Activated CD4-positive, alpha-beta T cell treated with anti-CD3 and anti-CD28 coated beads for 48 hours (primary cell): Measurements from ENCODE around the gene GDF7.

Source experiments
- DNase-seq: peaks from one replicate; pipeline ENCODE4 v3.0.0-alpha.2; 2020

Gene GDF7

DNA sequence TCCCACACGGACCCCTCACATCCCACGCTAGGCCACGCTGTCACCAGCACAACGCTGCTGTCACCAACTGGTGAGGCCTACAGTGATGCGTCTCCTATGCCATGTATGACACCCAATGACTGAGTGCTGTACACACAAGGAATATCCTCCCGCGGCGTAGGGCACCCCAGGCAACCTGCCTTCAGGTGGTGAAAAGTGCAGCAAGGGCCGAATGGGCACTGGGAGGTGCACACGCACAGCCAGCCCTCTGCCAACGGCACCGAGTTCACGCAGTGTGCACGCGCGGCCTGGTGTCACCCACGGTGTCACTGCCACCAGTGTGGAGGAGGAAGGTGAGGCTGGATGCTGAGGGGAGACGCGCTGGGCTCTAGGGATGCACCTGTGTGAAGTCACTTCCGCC lies 20.5 kb upstream of the GDF7 start:
- no peak for DNase-seq

- DNase-seq, result no peak
Observed at GRCh38 chr2:20647211-20647610, 19.7 kb upstream of the GDF7 start.

- no peak for DNase-seq
Observed at GRCh38 chr2:20647738-20648137, 19.2 kb upstream of the GDF7 start.

- no peak for DNase-seq
Observed at GRCh38 chr2:20648206-20648605, 18.7 kb upstream of the GDF7 start.

- no peak for DNase-seq
Observed at GRCh38 chr2:20648831-20649230, 18.1 kb upstream of the GDF7 start.

- no peak for DNase-seq
Observed at GRCh38 chr2:20649576-20649975, 17.4 kb upstream of the GDF7 start.

DNA sequence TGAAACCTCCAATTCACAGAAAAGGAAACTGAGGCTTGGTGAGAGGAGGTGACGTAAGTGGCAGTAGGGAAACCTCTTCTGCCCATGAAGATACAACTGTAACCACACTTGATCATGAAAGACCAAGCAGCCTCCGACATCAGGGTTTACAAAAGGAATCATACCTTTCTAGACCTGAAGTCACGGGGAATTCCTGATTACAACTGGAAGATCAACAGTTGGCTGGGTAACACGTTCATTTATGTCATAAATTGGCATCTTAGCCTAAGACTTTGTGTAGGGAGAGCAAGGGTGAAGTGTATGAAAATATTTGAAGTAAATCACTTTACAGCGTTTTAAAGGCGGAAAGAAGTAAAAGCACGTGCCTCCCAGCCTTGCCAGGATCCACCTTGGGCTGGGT lies 17.0 kb upstream of the GDF7 start:
- DNase-seq, result no peak

DNA sequence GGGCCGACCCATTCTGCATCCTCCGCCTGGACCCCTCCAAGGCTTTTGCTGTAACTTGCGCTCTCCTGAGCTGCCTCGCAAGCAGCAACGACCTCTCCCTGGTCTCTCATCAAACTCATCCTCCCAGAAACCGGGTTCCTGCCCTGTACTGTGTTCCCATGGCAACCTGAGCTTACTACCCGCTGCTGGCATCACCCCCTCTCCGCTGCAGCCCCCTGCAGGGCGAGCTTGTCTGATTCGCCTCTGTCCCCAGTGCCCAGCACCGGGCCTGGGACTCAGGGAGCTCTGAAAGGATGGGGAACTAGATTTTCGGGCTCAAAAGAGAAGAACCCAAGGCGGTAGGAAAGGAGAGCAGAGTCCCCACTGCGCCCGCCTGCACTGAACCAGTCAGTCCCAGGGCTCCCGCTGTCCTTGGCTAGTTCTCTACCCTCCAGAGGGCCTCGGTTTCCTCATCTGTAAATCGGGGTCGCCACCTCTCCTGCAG lies 16.5 kb upstream of the GDF7 start:
- peak; percentile 20 for DNase-seq

- DNase-seq, result peak; percentile 87
Observed at GRCh38 chr2:20650877-20651730, 15.8 kb upstream of the GDF7 start, which contains the start of gene HS1BP3. TSS of gene HS1BP3 (minus strand) at chr2:20651098. CDS start at chr2:20651063, 35 bp downstream.

DNA sequence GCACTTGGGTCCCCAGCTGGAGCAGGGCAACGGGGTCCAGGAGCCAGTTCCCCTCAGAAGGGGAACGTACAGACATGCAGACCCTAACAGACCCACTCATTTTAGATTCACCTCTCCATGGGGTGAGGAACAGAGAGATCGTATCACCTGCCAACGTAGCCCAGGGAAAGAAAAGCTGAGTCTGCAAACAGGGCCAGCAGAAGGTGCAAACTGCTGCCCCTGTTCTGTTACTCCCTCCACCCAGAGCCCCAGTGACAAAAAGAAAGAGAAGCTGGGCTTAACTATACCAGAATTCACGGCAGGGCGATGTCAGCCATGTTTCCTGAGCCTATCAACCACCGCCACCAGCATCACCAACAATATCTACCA lies 15.2 kb upstream of the GDF7 start:
- no peak for DNase-seq

GRCh38 chr2:20652141-20652540 lies 14.8 kb upstream of the GDF7 start:
- no peak for DNase-seq

DNA sequence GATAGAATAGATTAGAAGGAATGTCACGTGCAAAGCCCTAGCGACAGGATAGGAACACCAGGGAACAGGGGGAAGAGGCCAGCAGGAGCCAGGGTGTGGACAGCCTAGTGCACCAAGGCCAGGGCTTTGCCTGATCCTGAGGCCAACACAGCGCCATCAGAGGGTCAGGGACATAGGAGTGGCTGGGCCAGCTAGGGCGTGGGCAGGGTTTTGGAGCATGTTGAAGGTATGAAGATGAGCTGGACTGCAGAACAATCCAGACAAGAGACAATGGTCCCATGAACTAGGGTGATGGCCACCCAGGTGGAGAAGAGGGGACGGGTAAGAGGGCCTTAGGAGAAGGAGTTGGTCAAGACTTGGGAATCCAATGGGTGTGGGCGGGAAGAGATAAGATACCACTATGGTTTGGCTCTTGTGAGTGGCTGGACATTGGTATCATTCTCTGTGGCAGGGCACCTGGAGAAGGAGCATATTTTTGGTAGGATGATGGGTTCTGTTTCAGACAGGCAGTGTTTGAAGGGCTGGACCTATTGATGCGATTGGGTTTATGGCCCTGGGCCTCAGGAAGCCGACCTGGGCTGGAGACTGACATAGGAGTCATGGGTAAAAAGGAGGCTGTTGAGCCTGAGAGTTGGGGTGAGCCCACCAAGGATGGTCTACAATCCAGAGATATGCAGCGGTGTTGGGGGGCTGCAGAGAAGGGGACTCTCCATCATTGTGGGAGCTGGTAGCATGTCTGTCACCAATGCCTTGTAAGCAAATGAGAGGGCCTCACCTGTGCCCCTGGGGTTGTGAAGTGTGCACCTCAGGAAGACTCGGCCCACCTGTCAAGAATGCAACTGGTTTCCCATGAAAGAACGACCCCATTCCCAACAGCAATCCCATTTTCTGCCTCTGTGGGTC lies 14.0 kb upstream of the GDF7 start:
- DNase-seq, result no peak

DNA sequence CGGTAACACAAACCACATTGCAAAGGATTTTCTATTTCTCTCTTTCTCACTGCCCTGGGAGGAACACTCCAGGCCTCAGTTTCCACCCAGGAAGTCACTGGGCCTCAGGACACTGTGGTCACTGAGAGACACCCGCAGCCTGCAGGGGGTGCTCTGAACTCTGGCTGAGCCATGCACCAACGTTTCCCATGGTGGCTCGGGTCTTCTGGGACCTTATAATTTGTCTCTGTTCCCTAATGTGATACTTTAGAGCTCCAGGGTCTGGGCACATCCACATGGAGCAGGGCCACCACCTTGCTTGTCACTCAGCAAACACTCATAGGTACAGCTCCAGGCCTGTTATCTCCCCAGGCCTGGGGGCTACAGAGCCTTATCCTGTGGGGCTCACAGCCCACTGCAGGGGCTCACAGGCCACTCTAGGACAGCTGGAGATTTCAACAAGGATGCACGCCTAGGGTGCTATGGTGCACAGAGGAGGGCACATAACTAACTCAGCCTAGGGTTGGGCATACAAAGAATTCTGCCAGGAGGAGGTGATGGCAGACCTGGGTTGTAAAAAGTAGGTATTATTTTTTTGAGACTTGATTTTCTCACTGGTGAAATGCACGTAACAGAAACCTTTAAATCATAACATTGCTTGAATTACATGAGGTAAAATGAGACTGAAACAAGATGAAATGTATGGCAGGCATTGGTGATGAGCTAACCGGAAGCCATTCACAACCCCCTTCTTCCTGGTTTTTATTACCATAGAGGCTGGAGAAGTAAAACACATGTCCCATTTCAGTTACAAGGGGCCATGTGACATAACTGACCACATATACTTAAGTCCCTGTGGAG lies 13.0 kb upstream of the GDF7 start:
- DNase-seq, result no peak

DNA sequence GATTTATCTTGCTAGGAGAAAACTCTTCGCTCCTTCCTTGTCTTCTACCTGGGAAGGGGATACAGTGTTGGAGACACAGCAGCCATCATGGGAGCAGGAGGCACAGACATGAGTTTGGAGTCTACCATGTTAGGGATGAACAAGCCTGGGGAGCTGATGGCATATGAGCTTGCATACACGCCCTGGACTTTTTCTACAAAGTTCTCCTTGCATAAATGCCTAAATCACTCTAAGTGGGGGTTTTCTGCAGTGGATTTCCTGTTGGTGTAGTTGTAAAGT lies 12.5 kb upstream of the GDF7 start:
- no peak for DNase-seq

GRCh38 chr2:20656561-20656960 lies 10.4 kb upstream of the GDF7 start:
- no peak for DNase-seq

GRCh38 chr2:20657522-20658235 lies 9.3 kb upstream of the GDF7 start:
- no peak for DNase-seq

- DNase-seq, result no peak
Observed at GRCh38 chr2:20660506-20661420, 6.2 kb upstream of the GDF7 start.

GRCh38 chr2:20661421-20662307 lies 5.3 kb upstream of the GDF7 start:
- peak; percentile 73 for DNase-seq

DNA sequence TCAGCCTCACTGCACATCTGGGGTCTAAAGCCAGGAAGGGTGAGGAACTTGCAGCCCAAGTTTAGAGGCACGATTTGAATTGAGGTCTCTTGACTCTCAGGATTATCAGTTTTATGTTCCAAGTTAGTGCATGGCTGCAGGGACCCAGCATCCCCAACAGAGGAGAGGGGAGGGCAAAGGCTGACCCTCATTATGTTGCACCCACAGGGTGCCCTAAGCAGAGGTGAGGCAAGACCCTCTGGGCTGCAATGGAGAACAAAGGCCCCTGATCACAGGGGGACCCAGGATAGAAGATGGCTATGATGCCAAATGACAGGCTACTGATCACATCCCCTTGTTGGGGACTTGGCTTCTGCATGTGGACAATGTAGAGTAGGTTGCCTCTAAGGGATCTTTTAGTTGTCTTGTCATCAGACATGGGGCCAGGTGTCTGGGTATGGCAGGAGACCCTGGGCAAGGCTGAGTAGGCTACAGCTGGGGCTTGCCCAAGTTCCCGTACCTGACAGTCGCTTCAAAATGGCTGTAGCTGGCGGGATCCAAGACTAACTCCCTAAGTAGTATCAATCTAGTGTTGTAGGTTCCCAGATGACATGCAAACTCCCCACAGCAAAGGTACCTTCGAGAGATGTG lies 4.5 kb upstream of the GDF7 start:
- no peak for DNase-seq
